ENCODE data around the gene IL13RA1. TPM values are rescaled to one million over a fixed set of nuclear protein-coding genes. Genes with fewer than 3 reads are reported as not detected.
"Not testable (repeated sequence)": the region's sequence is repeated elsewhere in the genome, so short reads cannot be mapped to it uniquely, and the experiment has no call there.

IL13RA1 gene
- total RNA-seq, 1 donor from 2014 or later = 70.4 TPM

DNA sequence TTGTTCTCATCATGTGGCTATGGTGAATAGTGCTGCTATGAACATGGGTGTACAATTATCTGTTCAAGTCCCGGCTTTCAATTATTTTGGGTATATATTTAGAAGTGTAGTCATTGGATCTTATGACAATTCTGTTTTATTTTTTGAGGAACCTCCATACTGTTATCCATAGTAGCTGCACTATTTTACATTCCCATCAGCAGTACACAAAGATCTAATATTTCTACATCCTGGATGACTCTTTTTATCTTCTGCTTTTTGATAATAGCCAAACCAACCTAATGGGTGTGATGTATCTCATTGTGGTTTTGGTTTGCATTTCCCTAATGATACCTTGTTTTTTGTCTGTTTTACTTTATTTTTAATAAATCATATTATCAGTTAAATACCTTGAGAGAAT, 12.9 kb upstream of the IL13RA1 start:
- DNase-seq (ENCODE audit: low spot score) = no peak
- TF ChIP-seq, protein P1, sequence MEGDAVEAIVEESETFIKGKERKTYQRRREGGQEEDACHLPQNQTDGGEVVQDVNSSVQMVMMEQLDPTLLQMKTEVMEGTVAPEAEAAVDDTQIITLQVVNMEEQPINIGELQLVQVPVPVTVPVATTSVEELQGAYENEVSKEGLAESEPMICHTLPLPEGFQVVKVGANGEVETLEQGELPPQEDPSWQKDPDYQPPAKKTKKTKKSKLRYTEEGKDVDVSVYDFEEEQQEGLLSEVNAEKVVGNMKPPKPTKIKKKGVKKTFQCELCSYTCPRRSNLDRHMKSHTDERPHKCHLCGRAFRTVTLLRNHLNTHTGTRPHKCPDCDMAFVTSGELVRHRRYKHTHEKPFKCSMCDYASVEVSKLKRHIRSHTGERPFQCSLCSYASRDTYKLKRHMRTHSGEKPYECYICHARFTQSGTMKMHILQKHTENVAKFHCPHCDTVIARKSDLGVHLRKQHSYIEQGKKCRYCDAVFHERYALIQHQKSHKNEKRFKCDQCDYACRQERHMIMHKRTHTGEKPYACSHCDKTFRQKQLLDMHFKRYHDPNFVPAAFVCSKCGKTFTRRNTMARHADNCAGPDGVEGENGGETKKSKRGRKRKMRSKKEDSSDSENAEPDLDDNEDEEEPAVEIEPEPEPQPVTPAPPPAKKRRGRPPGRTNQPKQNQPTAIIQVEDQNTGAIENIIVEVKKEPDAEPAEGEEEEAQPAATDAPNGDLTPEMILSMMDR (IDR thresholded peaks at IDR 0.05) = no peak
- Mint-ChIP-seq H3K27ac (ENCODE audit: unreplicated experiment) (no peak overlapping the region), H3K4me1 (ENCODE audit: low read depth) (no peaks in the 10 kb centered on the region), H3K4me3 (ENCODE audit: unreplicated experiment) (no peak overlapping the region), H3K27me3 (ENCODE audit: low read depth) (no peaks in the 10 kb centered on the region), H3K36me3 (ENCODE audit: low read depth) (no peaks in the 10 kb centered on the region), H3K9me3 (ENCODE audit: low read depth) (peaks cover 11% of the 10 kb centered on the region)

GRCh38 chrX:118715917-118716316, 11.5 kb upstream of the IL13RA1 start:
- peaks cover 11% of the 10 kb centered on the region for H3K9me3 Mint-ChIP-seq (ENCODE audit: low read depth)

GRCh38 chrX:118716833-118717232, 10.6 kb upstream of the IL13RA1 start:
- not testable (repeated sequence) for H3K27ac Mint-ChIP-seq (ENCODE audit: unreplicated experiment); H3K4me3 Mint-ChIP-seq (ENCODE audit: unreplicated experiment); H3K36me3 Mint-ChIP-seq (ENCODE audit: low read depth); H3K9me3 Mint-ChIP-seq (ENCODE audit: low read depth); H3K27me3 Mint-ChIP-seq (ENCODE audit: low read depth); DNase-seq (ENCODE audit: low spot score); H3K4me1 Mint-ChIP-seq (ENCODE audit: low read depth)

More at GRCh38 chrX:118715917-118716316, 11.5 kb upstream of the IL13RA1 start:
- H3K27ac Mint-ChIP-seq (ENCODE audit: unreplicated experiment); H3K4me3 Mint-ChIP-seq (ENCODE audit: unreplicated experiment); H3K36me3 Mint-ChIP-seq (ENCODE audit: low read depth); H3K4me1 Mint-ChIP-seq (ENCODE audit: low read depth); H3K27me3 Mint-ChIP-seq (ENCODE audit: low read depth); DNase-seq (ENCODE audit: low spot score): not testable (repeated sequence)

GRCh38 chrX:118717678-118718391, 9.6 kb upstream of the IL13RA1 start:
- no peaks in the 10 kb centered on the region for H3K4me1 Mint-ChIP-seq (ENCODE audit: low read depth)
- DNase-seq (ENCODE audit: low spot score) = no peak
- H3K36me3 Mint-ChIP-seq (ENCODE audit: low read depth) = no peaks in the 10 kb centered on the region
- no peak overlapping the region for H3K27ac Mint-ChIP-seq (ENCODE audit: unreplicated experiment)
- H3K27me3 Mint-ChIP-seq (ENCODE audit: low read depth) = no peaks in the 10 kb centered on the region
- TF ChIP-seq, protein P1 (IDR thresholded peaks at IDR 0.05) = no peak
- no peak overlapping the region for H3K4me3 Mint-ChIP-seq (ENCODE audit: unreplicated experiment)
- H3K9me3 Mint-ChIP-seq (ENCODE audit: low read depth) = peaks cover 11% of the 10 kb centered on the region

GRCh38 chrX:118718737-118719136, 8.7 kb upstream of the IL13RA1 start:
- H3K9me3 Mint-ChIP-seq (ENCODE audit: low read depth) = peaks cover 6% of the 10 kb centered on the region
- TF ChIP-seq, protein P1 (IDR thresholded peaks at IDR 0.05) = no peak
- H3K27me3 Mint-ChIP-seq (ENCODE audit: low read depth) = no peaks in the 10 kb centered on the region
- no peak for DNase-seq (ENCODE audit: low spot score)
- no peak overlapping the region for H3K4me3 Mint-ChIP-seq (ENCODE audit: unreplicated experiment)
- H3K4me1 Mint-ChIP-seq (ENCODE audit: low read depth) = no peaks in the 10 kb centered on the region
- H3K36me3 Mint-ChIP-seq (ENCODE audit: low read depth) = no peaks in the 10 kb centered on the region
- no peak overlapping the region for H3K27ac Mint-ChIP-seq (ENCODE audit: unreplicated experiment)

DNA sequence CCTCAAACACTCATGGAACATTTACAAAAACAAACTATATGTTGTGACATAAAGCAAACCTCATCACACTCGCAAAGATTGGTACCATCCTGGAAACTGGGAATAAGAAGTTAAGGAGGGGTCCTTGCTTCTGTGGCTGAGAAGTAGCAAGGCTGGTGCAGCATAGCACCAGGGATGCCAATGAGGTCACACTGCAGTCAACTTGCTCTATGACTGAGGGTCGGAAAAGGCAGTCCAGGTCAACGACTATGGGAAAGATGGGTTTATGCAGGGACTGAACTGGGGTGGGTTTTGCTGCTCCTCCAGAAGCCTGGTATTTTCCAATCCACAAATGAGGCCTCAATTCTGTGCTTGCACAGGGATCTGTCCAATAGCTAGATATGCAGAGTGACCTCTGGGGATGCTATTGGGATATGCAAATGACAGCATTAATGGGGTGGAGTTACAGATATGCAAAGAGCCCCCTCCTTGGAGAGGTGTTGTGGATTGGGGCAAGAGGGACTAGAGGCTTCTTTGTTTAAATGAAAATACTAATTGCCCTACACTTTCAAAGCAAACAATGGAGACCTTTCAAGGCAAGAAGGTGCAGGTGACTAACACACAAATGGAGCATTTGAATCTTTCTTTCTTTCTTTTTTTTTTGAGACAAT, 7.2 kb upstream of the IL13RA1 start:
- Mint-ChIP-seq H3K4me1 (ENCODE audit: low read depth) (peaks cover 4% of the 10 kb centered on the region), H3K9me3 (ENCODE audit: low read depth) (peaks cover 6% of the 10 kb centered on the region), H3K27me3 (ENCODE audit: low read depth) (no peaks in the 10 kb centered on the region), H3K36me3 (ENCODE audit: low read depth) (no peaks in the 10 kb centered on the region), H3K27ac (ENCODE audit: unreplicated experiment) (no peak overlapping the region), H3K4me3 (ENCODE audit: unreplicated experiment) (no peak overlapping the region)
- TF ChIP-seq, protein P1 (IDR thresholded peaks at IDR 0.05) = no peak
- DNase-seq (ENCODE audit: low spot score) = no peak
